RKO (cell line): ENCODE results near the gene IKZF5.

ENCODE experiments used
- DNase-seq: peaks from one replicate; pipeline ENCODE4 v3.0.0-alpha.2; 2016; ENCODE audit warnings: low spot score

Gene IKZF5

DNA sequence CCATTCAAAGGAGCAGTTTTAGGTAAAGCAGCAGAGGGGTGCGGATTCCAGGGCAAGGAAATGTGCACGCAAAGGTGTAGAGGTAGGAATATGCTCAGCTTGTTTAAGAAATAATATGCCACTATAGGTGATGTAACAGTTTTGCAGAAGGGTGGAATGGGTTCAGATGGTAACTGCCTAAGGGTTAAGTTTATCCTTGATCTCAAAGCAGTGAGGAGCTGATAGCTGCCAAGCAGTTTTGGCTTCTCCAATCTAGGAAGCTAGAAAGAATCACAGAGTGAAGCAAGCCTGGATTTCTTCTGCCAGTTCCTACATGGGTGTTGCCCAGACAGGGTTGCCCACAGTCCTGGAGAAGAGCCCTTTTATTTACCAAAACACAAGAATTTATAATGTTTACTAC is 6.2 kb upstream of the IKZF5 start:
- DNase-seq, result no peak

DNA sequence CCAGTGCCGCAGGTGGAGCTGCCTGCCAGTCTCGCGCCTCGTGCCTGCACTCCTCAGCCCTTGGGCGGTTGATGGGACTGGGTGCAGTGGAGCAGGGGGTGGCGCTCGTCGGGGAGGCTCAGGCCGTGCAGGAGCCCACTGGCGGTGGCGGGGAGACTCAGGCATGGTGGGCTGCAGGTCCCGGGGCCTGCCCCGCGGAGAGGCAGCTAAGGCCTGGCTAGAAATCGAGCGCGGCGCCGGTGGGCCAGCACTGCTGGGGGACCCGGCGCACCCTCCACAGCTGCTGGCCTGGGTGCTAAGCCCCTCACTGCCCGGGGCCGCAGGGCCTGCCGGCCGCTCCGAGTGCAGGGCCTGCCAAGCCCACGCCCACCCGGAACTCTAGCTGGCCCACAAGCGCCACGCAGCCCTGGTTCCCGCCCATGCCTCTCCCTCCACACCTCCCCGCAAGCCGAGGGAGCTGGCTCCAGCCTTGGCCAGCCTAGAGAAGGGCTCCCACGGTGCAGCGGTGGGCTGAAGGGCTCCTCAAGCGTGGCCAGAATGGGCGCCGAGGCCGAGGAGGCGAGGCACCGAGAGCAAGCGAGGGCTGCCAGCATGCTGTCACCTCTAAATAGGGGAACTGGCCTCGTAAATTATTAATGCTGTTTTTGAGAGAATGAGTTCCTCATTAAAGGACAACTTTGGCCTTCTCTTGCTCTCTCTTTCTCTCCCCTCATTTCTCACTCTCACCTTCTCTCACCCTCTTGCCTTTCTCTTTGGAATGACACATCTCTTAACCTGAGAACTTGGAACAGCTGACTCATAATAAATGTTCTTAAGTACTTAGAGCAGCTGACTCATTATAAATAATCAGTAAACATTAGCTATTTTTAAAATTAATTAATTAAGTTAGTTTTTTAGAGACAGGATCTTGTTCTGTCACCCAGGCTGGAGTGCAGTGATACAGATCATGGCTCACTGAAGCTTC is 5.1 kb upstream of the IKZF5 start:
- DNase-seq, result no peak

DNA sequence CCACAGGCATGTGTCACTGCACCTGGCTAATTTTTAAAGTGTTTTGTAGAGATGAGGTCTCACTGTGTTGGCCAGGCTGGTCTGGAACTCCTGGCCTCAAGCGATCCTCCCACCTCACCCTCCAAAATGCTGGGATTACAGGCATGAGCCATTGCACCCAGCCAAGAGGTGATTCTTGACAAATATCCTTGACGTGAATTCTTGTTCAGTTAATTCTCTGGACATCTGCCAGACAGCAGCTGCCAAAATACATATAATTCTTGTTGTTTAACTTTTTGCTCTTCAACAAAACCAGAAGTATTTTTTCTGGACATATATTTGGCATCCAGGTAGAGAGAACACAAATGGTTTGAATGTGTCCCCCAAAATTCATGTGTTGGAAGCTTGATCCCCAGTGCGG is 3.4 kb upstream of the IKZF5 start:
- no peak for DNase-seq

DNA sequence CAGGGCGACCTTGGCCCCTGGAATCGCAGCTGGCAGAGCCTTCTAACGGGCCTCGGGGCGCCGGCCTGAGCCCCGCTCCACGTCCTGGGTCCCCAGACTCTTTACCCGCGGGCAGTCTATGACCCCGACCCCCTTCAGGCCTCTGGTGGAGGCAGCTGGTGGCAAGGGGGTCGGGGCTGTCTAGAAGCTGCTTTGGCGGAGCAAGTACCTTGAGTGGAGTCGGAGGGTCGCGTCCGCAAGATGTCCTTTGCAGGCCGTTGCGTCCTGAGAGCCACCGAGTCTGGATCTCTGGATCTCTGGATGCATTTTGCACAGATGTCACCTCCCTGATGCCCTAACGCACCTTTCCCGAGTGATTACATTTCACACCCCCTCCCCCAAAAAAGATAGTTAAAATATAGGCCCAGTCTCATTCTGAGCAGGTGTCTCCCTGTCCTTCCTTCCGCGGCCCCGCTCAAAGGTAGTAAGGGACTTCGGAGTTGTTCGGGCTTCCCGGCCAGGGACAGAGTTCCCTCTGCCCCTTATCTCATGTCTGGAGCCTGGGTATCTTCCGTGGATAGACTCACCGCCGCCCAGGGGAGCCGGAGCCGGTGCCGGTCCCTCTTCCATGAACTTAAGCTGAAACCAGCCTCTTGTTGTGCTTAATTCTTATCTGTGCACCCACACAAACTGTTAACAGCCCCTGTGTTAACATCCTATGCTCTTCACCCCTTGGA is 668 bp upstream of the IKZF5 start:
- peak; percentile 21 for DNase-seq

DNA sequence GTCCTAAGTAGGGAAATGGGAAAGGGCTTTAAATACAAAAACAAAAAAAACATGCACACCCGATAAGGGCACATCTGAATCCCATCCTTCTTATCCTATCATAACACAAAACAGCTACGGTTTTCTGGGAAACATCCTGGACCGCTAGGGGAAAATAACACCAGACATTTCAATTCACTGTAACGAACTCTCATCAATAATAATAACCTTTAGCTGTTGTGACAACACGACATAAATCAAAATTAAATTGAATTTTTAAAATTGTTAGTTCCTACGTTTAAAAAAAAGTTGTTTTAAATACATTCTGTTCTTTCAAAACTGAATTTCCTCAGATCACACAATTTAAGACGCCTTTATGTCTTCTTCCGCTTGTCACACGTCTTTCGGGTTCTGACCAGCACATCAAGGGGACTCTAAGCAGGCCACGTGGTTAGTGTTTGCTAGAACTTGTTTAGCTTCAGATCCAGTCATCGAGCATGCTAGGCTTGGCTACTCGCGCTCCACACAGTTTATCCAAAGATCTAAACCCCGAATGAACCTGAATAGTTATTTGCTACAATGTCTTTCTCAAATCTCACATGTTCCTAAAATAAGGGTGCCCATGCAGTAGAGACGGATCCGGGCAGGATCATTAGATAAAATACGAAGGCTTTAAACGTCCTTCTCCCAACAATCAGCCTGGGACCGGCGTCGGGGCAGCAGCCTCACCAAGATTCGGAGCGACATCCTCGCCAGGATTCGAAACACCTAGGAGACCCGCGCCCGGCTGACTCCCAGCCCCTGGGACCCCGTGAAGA is 839 bp downstream of the IKZF5 start:
- DNase-seq, result peak; percentile 90

DNA sequence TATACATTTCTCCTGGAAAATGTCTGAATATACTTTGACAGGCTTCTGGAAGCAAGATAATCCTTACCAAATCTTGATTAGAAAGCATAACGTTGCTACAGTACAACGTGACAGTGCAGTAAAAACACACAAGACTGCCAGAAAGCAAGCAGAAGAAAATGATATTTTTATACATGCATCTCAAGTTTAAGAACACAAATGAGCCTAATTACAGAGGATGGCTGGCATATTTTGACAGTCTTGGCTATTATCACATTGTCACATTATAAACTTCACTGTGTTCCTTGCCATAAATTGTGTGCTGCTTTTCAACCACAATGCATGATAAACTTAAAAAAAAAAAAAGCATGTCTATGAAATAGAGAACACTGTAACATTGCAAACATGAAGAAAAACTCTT is 4.3 kb downstream of the IKZF5 start:
- DNase-seq, result no peak

DNA sequence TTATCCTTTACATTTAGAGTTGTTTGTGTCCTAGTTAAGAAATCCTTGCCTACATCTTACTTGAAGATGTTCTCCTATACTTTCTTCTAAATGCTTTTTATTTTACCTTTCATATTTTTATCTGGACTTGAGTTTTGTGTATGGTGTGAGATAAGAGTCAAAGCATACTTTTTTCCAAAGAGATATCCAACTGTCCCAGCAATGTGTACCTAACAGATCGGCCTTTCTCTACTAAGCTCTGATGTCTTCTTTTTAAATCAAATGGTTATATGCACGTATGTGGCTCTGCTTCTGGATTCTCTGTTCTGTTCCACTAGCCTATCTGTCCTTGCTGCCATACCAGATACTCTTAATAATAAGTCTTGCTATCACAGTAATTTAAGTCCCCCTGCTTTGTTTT is 7.2 kb downstream of the IKZF5 start:
- no peak for DNase-seq

DNA sequence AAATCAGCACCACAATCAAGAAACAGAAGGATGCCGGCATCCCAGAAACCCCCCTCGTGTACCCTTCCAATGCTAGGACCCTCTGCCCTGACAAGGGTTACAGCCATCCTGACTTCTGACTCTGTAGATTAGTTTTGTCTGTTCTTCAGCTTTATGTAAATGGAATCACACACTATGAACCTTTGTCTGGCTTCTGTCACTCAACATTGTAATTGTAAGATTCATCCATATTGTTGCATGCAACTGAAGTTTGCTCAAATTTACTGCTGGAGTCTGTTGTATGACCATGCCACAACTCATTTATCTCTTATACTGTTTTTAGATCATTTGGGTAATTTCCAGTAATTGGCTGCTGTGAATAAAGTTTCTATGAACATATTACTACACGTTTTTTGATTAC is 8.4 kb downstream of the IKZF5 start:
- DNase-seq, result no peak

DNA sequence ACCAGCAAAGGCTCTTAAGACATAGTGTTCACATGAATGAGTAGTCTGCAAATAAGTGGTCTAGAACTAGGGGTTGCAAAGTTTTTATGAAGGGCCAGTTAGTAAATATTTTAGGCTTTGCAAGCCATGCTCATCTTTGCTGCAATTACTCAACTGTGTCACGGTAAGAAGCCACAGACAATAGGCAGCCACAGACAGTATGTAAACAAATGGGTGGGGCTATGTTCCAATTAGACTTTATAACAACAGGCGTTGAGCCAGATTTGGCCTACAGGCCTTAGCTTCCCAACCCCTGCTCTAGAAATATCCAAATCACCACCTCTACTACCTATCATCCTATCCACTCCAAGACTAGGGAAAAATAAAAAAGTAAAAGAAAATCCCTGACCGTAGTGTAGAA is 9.2 kb downstream of the IKZF5 start:
- DNase-seq, result no peak

DNA sequence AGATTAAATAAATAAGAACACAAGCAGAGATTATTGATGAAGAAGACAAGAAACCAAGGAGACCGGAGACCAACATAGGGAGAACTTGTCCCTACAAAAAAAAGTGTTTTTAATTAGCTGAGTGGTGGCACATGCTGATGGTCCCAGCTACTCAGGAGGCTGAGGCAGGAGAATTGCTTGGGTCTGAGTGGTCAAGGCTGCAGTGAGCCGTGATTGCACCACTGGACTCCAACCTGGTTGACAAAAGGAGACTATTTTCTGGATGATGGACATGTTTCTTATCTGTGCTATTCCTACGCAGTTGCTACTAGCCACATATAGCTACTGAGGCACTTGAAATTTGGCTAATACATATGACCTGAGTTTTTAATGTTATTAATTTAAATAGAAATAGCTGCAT is 9.7 kb downstream of the IKZF5 start:
- DNase-seq, result no peak

DNA sequence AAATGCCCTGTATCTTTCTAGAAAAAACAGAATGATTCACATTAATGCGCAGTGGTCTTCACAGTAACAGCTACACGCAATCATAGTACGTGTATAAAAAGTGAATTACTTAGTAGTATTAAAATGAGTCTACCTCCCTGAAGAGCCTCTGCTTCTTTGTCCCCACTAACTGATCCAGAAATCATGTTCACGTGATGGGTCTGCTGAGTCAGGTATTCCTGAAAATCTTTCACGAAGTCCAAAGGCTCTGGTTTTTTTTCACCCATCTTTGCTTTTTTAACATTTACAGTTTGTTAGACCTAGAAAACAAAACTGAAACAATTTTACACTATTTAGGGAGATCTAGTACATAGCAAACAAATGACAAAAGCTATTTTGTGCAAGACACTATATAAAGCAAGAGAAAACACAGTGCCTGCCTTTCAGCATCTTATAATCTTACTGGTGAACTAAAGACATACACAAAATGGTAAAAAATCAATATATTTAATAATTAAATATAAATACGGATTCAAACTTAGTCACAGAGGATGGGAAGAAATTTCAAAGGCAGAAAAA is 10.2 kb downstream of the IKZF5 start:
- no peak for DNase-seq

DNA sequence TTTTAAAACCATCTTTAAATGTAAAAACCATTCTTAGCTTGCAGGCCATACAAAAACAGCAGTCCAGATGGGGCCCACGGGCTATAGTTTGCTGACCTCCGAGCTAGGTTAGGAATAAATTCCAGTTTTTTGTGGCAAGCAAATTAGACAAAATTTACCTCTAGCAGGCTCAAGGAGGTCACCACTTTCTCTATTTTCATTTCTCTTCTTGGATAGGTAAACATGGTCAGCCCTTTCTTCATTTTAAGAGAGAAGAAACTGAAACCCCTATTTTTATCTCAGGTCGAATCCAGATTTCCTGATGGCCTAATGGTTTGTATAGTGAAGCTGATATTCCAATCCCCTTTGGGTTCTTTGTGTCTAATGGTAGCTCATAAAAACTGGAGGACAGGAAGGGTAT is 10.7 kb downstream of the IKZF5 start:
- no peak for DNase-seq

DNA sequence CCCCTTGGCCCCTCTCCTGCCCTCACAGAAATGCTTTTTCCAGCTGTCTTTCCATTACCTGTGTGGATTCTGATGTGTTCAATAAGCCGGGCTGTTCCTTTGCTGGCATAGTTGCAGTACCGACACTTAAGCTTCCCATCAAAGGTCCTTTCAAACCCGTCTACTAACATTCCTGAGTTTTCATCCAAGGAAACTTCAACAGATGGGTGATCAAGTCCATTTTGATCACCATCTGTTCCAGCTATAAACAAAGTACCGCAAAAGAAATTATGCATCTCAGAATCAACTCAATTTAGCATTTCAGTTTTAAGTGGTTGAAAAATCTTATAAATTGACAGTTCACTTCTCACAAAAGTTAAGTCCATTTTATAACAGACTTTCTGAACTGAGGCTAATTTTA is 12.7 kb downstream of the IKZF5 start:
- DNase-seq, result no peak

DNA sequence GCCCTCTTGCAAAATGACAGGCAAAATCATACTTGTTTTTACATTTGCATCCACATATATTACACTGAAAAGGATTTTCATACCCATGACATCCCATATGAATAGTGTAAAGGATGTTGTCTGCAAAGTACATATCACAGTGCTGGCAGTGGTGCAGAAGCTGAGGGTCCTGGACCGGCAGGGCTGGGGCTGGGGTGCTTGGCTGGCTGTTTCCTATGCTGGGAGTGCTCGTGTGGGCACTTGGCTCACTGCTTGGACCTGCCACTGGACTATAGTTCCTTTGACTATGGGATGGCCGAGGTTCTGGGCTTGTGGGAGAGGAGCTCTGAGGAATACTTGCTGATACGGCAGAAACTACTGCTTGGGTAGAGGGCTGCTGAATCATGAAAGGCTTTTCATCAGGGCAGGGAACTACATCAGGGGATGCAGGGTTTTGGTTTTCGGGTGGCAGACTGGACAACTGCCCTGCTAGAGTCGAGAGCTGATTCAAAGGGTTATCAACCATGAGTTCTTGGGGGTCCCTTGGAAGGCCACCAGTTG is 14.7 kb downstream of the IKZF5 start:
- no peak for DNase-seq

DNA sequence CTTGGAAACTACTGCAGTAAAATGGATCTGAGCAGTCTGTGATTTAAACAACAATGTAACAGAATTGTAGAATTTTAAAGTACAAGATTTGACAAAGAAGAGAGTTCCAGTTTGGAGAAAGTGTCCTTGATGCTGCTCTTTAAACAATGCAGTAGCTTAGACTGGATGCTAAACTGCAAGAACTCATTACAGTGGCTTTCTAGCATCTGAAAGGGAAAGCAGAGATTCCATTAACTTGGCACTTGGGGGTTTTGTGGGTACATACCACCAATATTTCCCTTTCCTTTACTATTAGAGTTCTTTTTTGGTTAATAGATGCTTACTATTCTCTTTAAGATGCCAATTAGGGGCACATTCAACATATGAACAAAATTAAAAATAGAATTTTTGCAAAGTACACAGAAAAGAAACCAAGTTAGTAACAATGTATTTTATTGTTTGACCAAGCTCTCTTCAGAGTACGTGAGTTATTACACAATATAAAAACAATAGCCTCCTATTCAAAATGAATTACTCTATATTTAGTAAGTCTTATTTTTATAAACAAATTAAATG is 16.5 kb downstream of the IKZF5 start:
- no peak for DNase-seq

DNA sequence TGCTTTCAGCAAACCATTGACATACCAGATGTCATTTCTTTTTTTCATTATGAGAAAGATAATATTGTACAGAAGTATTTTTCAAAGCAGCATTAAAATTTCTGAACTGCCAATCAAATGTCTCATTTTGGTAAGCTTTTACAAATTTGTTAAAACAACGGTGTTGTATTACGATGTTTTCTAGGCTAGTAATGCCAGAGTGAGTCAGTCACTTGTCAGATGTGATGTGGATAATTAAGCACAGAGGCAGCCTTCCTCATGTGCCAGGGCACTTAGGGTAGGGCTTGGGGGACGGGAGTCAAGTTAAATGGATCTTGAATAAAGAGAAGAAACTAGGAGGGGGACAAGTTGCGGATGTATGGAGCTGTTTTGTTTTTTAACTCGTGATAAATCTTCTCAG is 18.3 kb downstream of the IKZF5 start:
- DNase-seq, result peak; percentile 58

DNA sequence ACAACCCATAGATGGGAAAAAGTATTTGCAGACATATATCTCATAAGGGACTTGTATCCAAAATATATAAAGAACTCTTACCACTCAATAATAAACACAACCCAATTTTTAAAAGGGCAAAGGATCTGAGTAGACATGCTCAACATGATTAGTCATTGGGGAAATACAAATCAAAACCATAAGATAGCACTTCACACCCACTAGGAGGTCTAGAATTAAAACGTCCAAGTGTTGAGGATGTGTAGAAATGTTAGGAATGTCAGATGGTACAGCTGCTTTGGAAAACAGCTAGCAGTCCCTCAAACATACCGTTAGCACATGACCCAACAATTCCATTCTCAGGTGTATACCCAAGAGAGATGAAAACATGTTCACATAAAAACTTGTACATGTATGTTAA is 20.1 kb downstream of the IKZF5 start:
- no peak for DNase-seq

DNA sequence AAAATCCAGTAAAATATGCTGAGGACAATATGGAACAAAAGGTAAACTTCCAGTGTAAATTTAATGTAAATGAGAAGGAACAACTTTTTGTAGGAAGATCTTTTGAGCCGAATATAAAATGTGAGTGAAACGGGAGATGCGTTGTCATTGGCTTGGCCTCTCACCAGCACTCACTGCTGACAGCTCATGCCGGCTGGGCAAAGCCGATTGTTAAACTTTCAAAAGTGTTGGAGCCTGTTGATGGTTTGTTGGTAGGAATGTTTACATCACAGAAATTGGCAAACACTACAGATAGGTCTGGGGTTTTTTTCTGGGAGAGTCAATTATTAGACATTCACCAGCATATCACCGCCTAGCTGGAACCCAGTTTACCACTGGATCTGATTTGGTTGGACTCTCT is 22.3 kb downstream of the IKZF5 start:
- no peak for DNase-seq

DNA sequence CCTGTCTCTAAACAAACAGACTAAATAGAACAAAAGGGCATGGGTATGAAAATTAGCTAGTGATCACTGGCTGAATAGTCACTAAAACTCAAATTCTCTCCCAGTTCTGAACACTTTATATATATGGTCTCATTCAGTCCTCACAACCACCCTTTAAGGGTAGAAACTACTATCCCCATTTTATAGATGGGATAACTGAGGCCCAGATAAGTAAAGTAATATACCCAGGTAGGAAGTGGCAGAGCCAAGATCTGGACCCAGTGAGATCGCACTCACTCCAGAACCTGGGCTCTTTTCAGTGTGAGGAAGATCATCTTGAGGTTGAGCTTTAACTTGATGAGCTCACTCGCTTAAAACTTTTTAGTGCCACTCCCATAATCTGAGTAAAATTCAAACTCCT is 23.9 kb downstream of the IKZF5 start:
- no peak for DNase-seq

DNA sequence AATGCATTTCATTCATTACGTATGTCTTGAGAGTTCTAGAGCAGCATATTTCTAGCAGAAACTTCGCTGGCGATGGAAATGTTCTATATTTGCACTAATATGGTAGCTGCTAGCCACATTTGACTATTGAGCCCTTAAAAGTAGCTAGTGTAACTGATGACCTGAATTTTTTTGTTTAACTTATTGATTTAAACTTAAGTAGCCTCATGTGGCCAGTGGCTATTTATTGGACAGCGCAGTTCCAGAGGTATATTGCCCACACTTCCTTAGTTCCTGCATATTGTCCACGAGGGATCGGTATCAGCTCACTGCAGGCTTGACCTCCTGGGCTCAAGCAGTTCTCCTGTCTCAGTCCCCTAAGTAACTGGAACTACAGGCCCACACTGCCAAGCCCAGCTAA is 24.7 kb downstream of the IKZF5 start:
- DNase-seq, result no peak

DNA sequence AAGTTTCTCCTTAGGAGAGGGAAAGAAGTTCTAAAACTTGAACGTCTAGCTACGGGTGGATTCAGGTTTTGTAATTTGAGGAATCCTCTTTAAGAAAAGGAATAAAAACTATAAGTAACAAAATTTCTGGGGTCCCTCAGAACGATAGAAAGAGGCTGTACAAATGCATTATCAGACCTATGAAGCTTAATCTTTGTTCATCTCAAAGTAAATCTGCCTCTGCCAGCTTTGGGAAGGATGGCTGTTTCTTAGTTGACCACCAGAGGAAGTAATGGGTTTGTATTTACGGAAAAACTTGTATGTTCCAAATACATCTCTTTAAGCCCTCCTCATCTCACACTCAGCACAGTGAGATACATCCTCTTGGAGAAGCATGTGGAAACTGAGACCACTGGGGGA is 27.5 kb downstream of the IKZF5 start:
- DNase-seq, result peak; percentile 83
